B cell (primary cell): Measurements from ENCODE around the gene GRM4. TPM values are rescaled to one million over a fixed set of nuclear protein-coding genes. Genes with fewer than 3 reads are reported as not detected.

Experiments used
- ATAC-seq: fragments of 200-7000 bp; cut with Tn5 transposase; one replicate; pipeline ENCODE4 v1.10.0; 2021; ENCODE audit warnings: low read depth, mild to moderate bottlenecking, moderate number of reproducible peaks, moderate library complexity
- CTCF ChIA-PET: fragments of 350-600 bp; sonication (Branson Sonifier 250); formaldehyde crosslinking; loops from one replicate; lab custom pipeline; 2021; ENCODE audit warnings: antibody characterized with exemption, inconsistent platforms; lab: Charles Lee
- POLR2A ChIA-PET: fragments of 350-600 bp; sonication (Branson Sonifier 250); formaldehyde crosslinking; loops from one replicate; lab custom pipeline; 2021; ENCODE audit warnings: antibody characterized with exemption; lab: Charles Lee
- DNase-seq: peaks from one replicate; pipeline ENCODE4 v3.0.0; 2013
- H2AFZ ChIP-seq: 2 replicates; pipeline ENCODE4 v1.6.1; 2012; ENCODE audit warnings: mild to moderate bottlenecking, low read depth, low read length; ENCODE audit not compliant: insufficient read depth, poor library complexity, severe bottlenecking
- H3K27ac ChIP-seq, 2 donors: 1 replicate in 1 of 2; 2 replicates in 1 of 2; pipeline ENCODE4 v1.5.1; 2012 to 2013; ENCODE audit warnings: low read length in 2 of 2, mild to moderate bottlenecking in 2 of 2, moderate library complexity in 1 of 2
- H3K27me3 ChIP-seq, 4 experiments: fragments of 200-600 bp in 1 of 4; sonication (generic) in 1 of 4; replicated peaks in 1 of 4; 1 replicate in 2 of 4; 2 replicates in 2 of 4; pipeline versions ENCODE4 v1.6.1 to v1.7.0; 2013 to 2016; ENCODE audit warnings: low read length in 3 of 4, mild to moderate bottlenecking in 2 of 4, mixed read lengths in 1 of 4, moderate library complexity in 1 of 4; ENCODE audit not compliant: insufficient read depth in 4 of 4, control insufficient read depth in 3 of 4; ENCODE audit errors: control extremely low read depth in 1 of 4
- H3K36me3 ChIP-seq, 2 experiments: replicated peaks in 1 of 2; 1 replicate in 1 of 2; 2 replicates in 1 of 2; pipeline versions ENCODE4 v1.6.1 to v1.7.1; 2013; ENCODE audit warnings: low read length in 1 of 2; ENCODE audit not compliant: insufficient read depth in 2 of 2, control insufficient read depth in 1 of 2; ENCODE audit errors: control extremely low read depth in 1 of 2, extremely low read depth in 1 of 2
- H3K4me1 ChIP-seq, 2 donors: fragments of 200-600 bp in 1 of 2; sonication (generic) in 1 of 2; 1 replicate in 1 of 2; 2 replicates in 1 of 2; pipeline versions ENCODE4 v1.5.1 to v1.6.1; 2013 to 2017; ENCODE audit warnings: low read length in 2 of 2; ENCODE audit not compliant: control insufficient read depth in 2 of 2, insufficient read depth in 2 of 2
- H3K4me2 ChIP-seq: replicated peaks from 2 replicates; pipeline ENCODE3; 2012; ENCODE audit warnings: mild to moderate bottlenecking, low read depth, low read length; ENCODE audit not compliant: poor library complexity, severe bottlenecking
- H3K4me3 ChIP-seq, 5 experiments: fragments of 200-600 bp in 1 of 5; sonication (generic) in 1 of 5; 1 replicate in 3 of 5; 2 replicates in 2 of 5; pipeline versions ENCODE4 v1.5.1 to v1.7.0; 2011 to 2016; ENCODE audit warnings: low read length in 4 of 5, mild to moderate bottlenecking in 4 of 5, low read depth in 2 of 5, control low read depth in 1 of 5, moderate library complexity in 1 of 5; ENCODE audit not compliant: insufficient read depth in 1 of 5; ENCODE audit errors: control extremely low read depth in 1 of 5, extremely low read depth in 1 of 5
- H3K79me2 ChIP-seq: fragments of 200-600 bp; sonication (generic); one replicate; pipeline ENCODE4 v1.6.0; 2016; ENCODE audit warnings: low read length; ENCODE audit not compliant: control insufficient read depth, insufficient read depth
- H3K9ac ChIP-seq: fragments of 200-600 bp; sonication (generic); 2 replicates; pipeline ENCODE4 v1.6.1; 2017; ENCODE audit warnings: mild to moderate bottlenecking, low read length, moderate library complexity
- H3K9me3 ChIP-seq, 3 donors: one replicate each; pipeline versions ENCODE4 v1.6.1 to v1.7.1; 2013; ENCODE audit warnings: low read length in 2 of 3; ENCODE audit not compliant: control insufficient read depth in 2 of 3, insufficient read depth in 1 of 3; ENCODE audit errors: control extremely low read depth in 1 of 3
- H4K20me1 ChIP-seq: 2 replicates; pipeline ENCODE4 v1.6.0; 2012; ENCODE audit warnings: mild to moderate bottlenecking, low read length; ENCODE audit not compliant: insufficient read depth, control insufficient read depth, poor library complexity, severe bottlenecking
- H3K27ac Mint-ChIP-seq: one replicate; pipeline ENCODE4 v1.8.0; 2021; ENCODE audit warnings: mixed read lengths
- H3K27me3 Mint-ChIP-seq: one replicate; pipeline ENCODE4 v1.8.0; 2021; ENCODE audit warnings: mixed read lengths
- H3K4me1 Mint-ChIP-seq: one replicate; pipeline ENCODE4 v1.8.0; 2021; ENCODE audit warnings: mixed read lengths
- H3K4me3 Mint-ChIP-seq: one replicate; pipeline ENCODE4 v1.8.0; 2021; ENCODE audit warnings: mixed read lengths
- H3K9me3 Mint-ChIP-seq: one replicate; pipeline ENCODE4 v1.8.0; 2022; ENCODE audit warnings: mixed read lengths; ENCODE audit not compliant: insufficient read depth
- CTCF ChIP-seq: fragments of 200-600 bp; IDR thresholded peaks from one replicate; pipeline ENCODE4 v1.8.0; 2022; ENCODE audit warnings: antibody characterized with exemption, mild to moderate bottlenecking
- EZH2 ChIP-seq: IDR thresholded peaks from 2 replicates; pipeline ENCODE4 v1.6.1; 2012; ENCODE audit warnings: borderline replicate concordance, low read depth, mild to moderate bottlenecking, moderate library complexity, low read length; ENCODE audit not compliant: insufficient read depth, poor library complexity, severe bottlenecking
- WGBS: methylation state at CpG from one replicate; pipeline ENCODE4 v1.1.5; 2013; ENCODE audit warnings: missing lambda C conversion rate; ENCODE audit not compliant: insufficient coverage; 5-methylcytosine and 5-hydroxymethylcytosine counted together
- intact Hi-C: fragments of 100-400 bp; cut with micrococcal nuclease; formaldehyde crosslinking; loops from one replicate; pipeline ENCODE4 v1.10.0; 2022
- polyA plus RNA-seq: library from polyadenylated mRNA; depleted of rRNA; stranded (reverse); fragments of >200 nt; gene quantifications from 2 replicates; pipeline ENCODE4 v1.2.3, GENCODE V29; 2012
- total RNA-seq, 2 donors: library from RNA; stranded (reverse); fragments of 120-200 nt in 1 of 2; gene quantifications; 1 replicate in 1 of 2; 2 replicates in 1 of 2; pipeline versions ENCODE4 v1.2.3 to v1.2.4, GENCODE V29; 2013 to 2022

Gene GRM4
- total and polyA plus RNA-seq, 2 donors (not counting 1 experiment from before 2014, with no cell fraction given): 0.04 TPM; not detected in 1

- TF ChIP-seq EZH2: no peak
- TF ChIP-seq CTCF: no peak
- intact Hi-C loops: no loop called here
- no peak overlapping the region for H3K9ac ChIP-seq
- H3K4me1 ChIP-seq: no peaks in the 10 kb centered on the region
- H3K4me2 ChIP-seq: no peak overlapping the region
- Mint-ChIP-seq H3K27ac (no peak overlapping the region), H3K4me3 (no peak overlapping the region), H3K4me1 (no peaks in the 10 kb centered on the region), H3K9me3 (no peaks in the 10 kb centered on the region), H3K27me3 (peaks cover 42% of the 10 kb centered on the region)
- H3K4me3 ChIP-seq: no peak overlapping the region
- ATAC-seq: no peak
- H3K27ac ChIP-seq: no peak overlapping the region
- H3K9me3 ChIP-seq: peaks cover 0 to 3% (median 0%) of the 10 kb centered on the region in 3 donors
- no peak overlapping the region for H2AFZ ChIP-seq
- ChIA-PET POLR2A (no interaction called here), CTCF (no interaction called here)
- H3K36me3 ChIP-seq: no peaks in the 10 kb centered on the region
- no peak for DNase-seq
- H4K20me1 ChIP-seq: no peaks in the 10 kb centered on the region
- H3K27me3 ChIP-seq: peaks cover 0 to 23% (median 3%) of the 10 kb centered on the region in 4 experiments
- no peaks in the 10 kb centered on the region for H3K79me2 ChIP-seq
- 90% methylated on average over 4 of the region's 6 CpGs for WGBS
Observed at GRCh38 chr6:34093206-34093605, 52.7 kb downstream of the GRM4 start.

GRCh38 chr6:34092631-34093030 lies 53.3 kb downstream of the GRM4 start:
- POLR2A ChIA-PET: no interaction called here
- 88% methylated on average over 10 of the region's 10 CpGs for WGBS
- Mint-ChIP-seq H3K27ac (no peak overlapping the region), H3K4me1 (no peaks in the 10 kb centered on the region), H3K4me3 (no peak overlapping the region), H3K27me3 (peaks cover 39% of the 10 kb centered on the region), H3K9me3 (no peaks in the 10 kb centered on the region)
- H3K36me3 ChIP-seq: no peaks in the 10 kb centered on the region
- DNase-seq (no peak), ATAC-seq (no peak)
- H3K27me3 ChIP-seq: peaks cover 0 to 23% (median 3%) of the 10 kb centered on the region in 4 experiments
- no peak overlapping the region for H3K4me3 ChIP-seq
- TF ChIP-seq CTCF (no peak), EZH2 (no peak)
- no peak overlapping the region for H3K9ac ChIP-seq
- H4K20me1 ChIP-seq: no peaks in the 10 kb centered on the region
- no peak overlapping the region for H3K4me2 ChIP-seq
- H3K9me3 ChIP-seq: peaks cover 0 to 3% (median 0%) of the 10 kb centered on the region in 3 donors
- intact Hi-C loops: no loop called here
- CTCF ChIA-PET: no interaction called here
- H2AFZ ChIP-seq: no peak overlapping the region
- no peaks in the 10 kb centered on the region for H3K4me1 ChIP-seq
- H3K27ac ChIP-seq: no peak overlapping the region
- H3K79me2 ChIP-seq: no peaks in the 10 kb centered on the region
